Mammary epithelial cell (primary cell): Measurements from ENCODE around the gene CARMIL3.

Source experiments
- CTCF ChIP-seq, 2 donors: IDR thresholded peaks in 1 of 2; conservative IDR thresholded peaks in 1 of 2; 2 replicates each; pipeline ENCODE4 v1.5.1; 2011 to 2012; ENCODE audit warnings: inconsistent platforms in 2 of 2, low read length in 2 of 2, mild to moderate bottlenecking in 2 of 2, control low read depth in 1 of 2, low read depth in 1 of 2; ENCODE audit not compliant: insufficient read depth in 1 of 2; ENCODE audit errors: extremely low read depth in 1 of 2
- EZH2 ChIP-seq: IDR thresholded peaks from 2 replicates; pipeline ENCODE4 v1.6.1; 2012; ENCODE audit warnings: low read length, inconsistent platforms, borderline replicate concordance

GRCh38 chr14:24058260-24058950 lies 6.6 kb downstream of the CARMIL3 start:
- TF ChIP-seq CTCF (conservative IDR thresholded peaks at IDR 0.05 in 1 of 2, IDR thresholded peaks at IDR 0.05 in 1 of 2; ENCODE audit: extremely low read depth in 1 of 2, insufficient read depth in 1 of 2, low read depth in 1 of 2, low read length in 2 of 2) (peak; percentile 57 to 62), EZH2 (no peak)
